Aorta (tissue), 5 donors: ENCODE results near the gene ADAM15. TPM values are rescaled to one million over a fixed set of nuclear protein-coding genes. Genes with fewer than 3 reads are reported as not detected.

Experiments
- ATAC-seq: fragments of 200-7000 bp; cut with Tn5 transposase; one replicate; pipeline ENCODE4 v1.9.1; 2022; ENCODE audit warnings: moderate library complexity; ENCODE audit not compliant: low FRiP score
- DNase-seq, 2 donors: peaks; one replicate each; pipeline ENCODE4 v3.0.0-alpha.2; 2020
- H3K27ac ChIP-seq, 2 donors: one replicate each; pipeline ENCODE4 v1.5.1; 2013; ENCODE audit warnings: low read length in 2 of 2, mild to moderate bottlenecking in 2 of 2, moderate library complexity in 2 of 2, control low read depth in 1 of 2, inconsistent platforms in 1 of 2, low read depth in 1 of 2
- H3K27me3 ChIP-seq, 2 donors: one replicate each; pipeline ENCODE4 v1.6.1; 2013; ENCODE audit warnings: control low read depth in 1 of 2, low read length in 1 of 2, mild to moderate bottlenecking in 1 of 2, moderate library complexity in 1 of 2; ENCODE audit not compliant: insufficient read depth in 2 of 2, control insufficient read depth in 1 of 2
- H3K36me3 ChIP-seq, 2 donors: one replicate each; pipeline ENCODE4 v1.6.1; 2013; ENCODE audit warnings: control low read depth in 1 of 2, low read length in 1 of 2, mild to moderate bottlenecking in 1 of 2; ENCODE audit not compliant: insufficient read depth in 2 of 2, control insufficient read depth in 1 of 2
- H3K4me1 ChIP-seq, 2 donors: one replicate each; pipeline ENCODE4 v1.6.1; 2013; ENCODE audit warnings: low read length in 2 of 2, control low read depth in 1 of 2, mild to moderate bottlenecking in 1 of 2, moderate library complexity in 1 of 2; ENCODE audit not compliant: insufficient read depth in 2 of 2, control insufficient read depth in 1 of 2
- H3K4me3 ChIP-seq, 2 donors: one replicate each; pipeline ENCODE4 v1.5.1; 2013; ENCODE audit warnings: low read length in 2 of 2, control low read depth in 1 of 2, mild to moderate bottlenecking in 1 of 2
- H3K9me3 ChIP-seq: one replicate; pipeline ENCODE4 v1.6.1; 2013; ENCODE audit warnings: mild to moderate bottlenecking, low read length; ENCODE audit not compliant: control insufficient read depth
- WGBS, 2 donors: extraction: QIAGEN DNeasy Blood & Tissue Kit; methylation state at CpG; one replicate each; pipeline ENCODE4 v1.1.7; 2013; 5-methylcytosine and 5-hydroxymethylcytosine counted together
- intact Hi-C, 2 donors: fragments of 100-400 bp; cut with DNase I; formaldehyde crosslinking; loops; one replicate each; pipeline versions ENCODE4 v1.14.2 to v1.15.0; 2022
- polyA plus RNA-seq, 2 donors: library from polyadenylated mRNA; stranded (reverse); fragments of 200-250 nt; gene quantifications; one replicate each; pipeline ENCODE4 v1.2.3, GENCODE V29; 2013
- total RNA-seq, 2 donors: library from RNA; stranded (reverse); fragmentation: NEBNext Ultra II Directional; extraction: Animal tissue kit (Norgen Biotek cat#: 25700); gene quantifications; one replicate each; pipeline ENCODE4 v1.2.1, GENCODE V29; 2021
- donor health status: healthy with polysubstance abuse.
- donor health status: Bipolar disorder and iron deficiency.
- donor health status: DM: no; HTN: no; CAD: no.
- donor health status: DM: no; HTN: no; CAD: no.
- donor health status: DM: yes; HTN: yes; CAD: no.

The ADAM15 gene
- total and polyA plus RNA-seq, 4 donors, result 17.3 to 180 (median 109) TPM

DNA sequence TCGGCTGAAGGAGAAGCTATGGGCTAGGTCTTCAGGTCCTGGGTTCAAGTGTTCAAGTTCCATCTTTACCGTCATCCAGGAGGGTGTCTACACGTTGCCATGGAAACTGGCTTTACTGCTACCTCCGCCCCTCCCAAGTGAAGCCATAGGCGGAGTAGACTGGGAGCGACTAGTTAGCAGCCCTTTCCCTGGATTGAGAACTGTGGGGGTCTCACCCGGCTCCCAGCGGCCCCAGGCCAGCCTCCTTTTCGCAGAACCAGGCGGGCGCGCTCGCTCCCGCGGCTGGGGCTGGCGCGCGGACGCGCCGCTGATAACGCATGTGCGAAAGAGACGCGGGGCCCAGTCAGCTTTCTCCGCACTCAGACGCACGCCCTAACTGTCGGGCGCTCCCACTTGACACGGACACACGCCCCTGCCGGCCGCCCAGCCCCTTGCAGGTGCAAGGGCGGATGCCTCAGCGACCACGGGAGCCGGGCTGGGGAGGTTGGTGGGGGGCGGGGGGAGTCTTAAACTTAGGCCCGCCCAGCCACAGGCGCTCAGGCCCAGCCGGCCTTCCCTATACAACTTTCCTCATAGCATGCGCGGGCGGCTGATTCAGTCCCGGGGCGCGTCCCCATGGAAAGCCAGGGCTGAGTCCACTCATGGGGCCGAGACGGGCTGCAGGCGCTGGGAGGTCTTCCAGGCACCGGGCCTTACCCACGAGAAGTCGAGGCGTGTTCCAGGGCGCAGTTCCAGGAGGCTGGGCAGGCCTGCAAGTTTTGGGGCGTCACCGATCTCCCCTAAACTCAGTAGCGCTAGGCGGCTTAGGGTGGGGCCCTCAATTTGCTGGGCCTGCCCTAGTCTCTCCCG is 19.8 kb downstream of the ADAM15 start:
- DNase-seq, result peak; percentile 84 to 92
- peak; percentile 84 for ATAC-seq
- 2 to 3% methylated on average over 60 to 61 of the region's 61 CpGs for WGBS, 2 donors

GRCh38 chr1:155071701-155072100 is 20.6 kb downstream of the ADAM15 start:
- H3K9me3 ChIP-seq, result no peaks in the 10 kb centered on the region
- no peaks in the 10 kb centered on the region for H3K36me3 ChIP-seq
- H3K4me1 ChIP-seq, result no peaks in the 10 kb centered on the region
- DNase-seq (peak in 1 of 2 donors; percentile 78), ATAC-seq (no peak)
- WGBS, 2 donors, result 71 to 74% methylated on average over 14 of the region's 14 CpGs
- no peaks in the 10 kb centered on the region for H3K27me3 ChIP-seq
- H3K4me3 ChIP-seq, result no peak overlapping the region
- intact Hi-C loops, result no loop called here
- H3K27ac ChIP-seq, result no peak overlapping the region

More for the DNA sequence above, 19.8 kb downstream of the ADAM15 start:
- Histone ChIP-seq H3K4me3 (no peak overlapping the region), H3K27ac (no peak overlapping the region), H3K27me3 (no peaks in the 10 kb centered on the region), H3K9me3 (no peaks in the 10 kb centered on the region), H3K4me1 (no peaks in the 10 kb centered on the region), H3K36me3 (no peaks in the 10 kb centered on the region)
- intact Hi-C loops, result no loop called here

- Histone ChIP-seq H3K4me3 (no peak overlapping the region), H3K9me3 (no peaks in the 10 kb centered on the region), H3K27me3 (no peaks in the 10 kb centered on the region), H3K36me3 (no peaks in the 10 kb centered on the region), H3K4me1 (no peaks in the 10 kb centered on the region), H3K27ac (no peak overlapping the region)
- intact Hi-C loops, result no loop called here
- DNase-seq (peak in 1 of 2 donors; percentile 48), ATAC-seq (no peak)
- WGBS, 2 donors, result 68 to 70% methylated on average over 7 of the region's 7 CpGs
Observed at GRCh38 chr1:155072531-155073289, 21.6 kb downstream of the ADAM15 start.

DNA sequence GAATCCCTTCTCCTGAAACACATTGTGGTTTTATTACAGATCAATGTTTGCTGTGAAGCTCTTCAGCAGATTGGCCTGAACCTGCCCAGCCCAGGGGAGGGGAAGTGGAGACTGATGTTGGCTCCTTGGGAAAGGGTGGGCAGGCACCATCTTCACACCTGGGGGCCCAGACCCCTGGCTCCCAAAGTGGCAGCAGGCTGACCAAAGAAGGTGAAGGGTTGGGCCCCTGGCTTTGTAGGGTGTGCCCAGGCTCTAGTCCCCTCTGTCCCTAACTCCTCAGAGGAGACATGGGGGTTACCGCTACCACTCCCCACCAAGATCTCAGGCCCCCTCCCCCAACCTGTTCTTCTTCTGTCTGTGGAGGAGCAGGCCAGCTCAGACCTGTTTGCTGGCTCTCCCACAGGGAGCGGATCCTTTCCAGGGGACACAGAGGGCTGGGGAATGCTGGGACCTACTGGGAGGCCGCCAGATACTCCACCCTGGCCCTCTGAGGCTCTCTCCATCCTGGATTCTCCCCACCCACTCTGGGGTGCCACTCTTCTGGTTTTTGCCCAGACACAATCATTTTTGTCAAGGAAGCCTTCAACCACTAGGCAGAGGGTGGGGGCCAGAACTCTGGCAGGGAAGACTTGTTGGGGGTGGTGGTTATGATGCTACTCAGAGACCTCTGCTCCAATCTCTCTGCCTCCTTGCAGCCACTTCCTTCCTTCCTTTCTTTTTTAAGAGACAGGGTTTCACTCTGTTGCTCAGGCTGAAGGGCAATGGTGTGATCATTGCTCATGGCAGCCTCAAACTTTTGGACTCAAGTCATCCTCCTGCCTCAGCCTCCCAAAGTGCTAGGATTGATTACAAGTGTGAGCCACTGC is 22.5 kb downstream of the ADAM15 start:
- ATAC-seq, result no peak
- no peaks in the 10 kb centered on the region for H3K9me3 ChIP-seq
- H3K36me3 ChIP-seq, result no peaks in the 10 kb centered on the region
- no peak overlapping the region for H3K27ac ChIP-seq
- no peak overlapping the region for H3K4me3 ChIP-seq
- H3K4me1 ChIP-seq, result no peaks in the 10 kb centered on the region
- WGBS, 2 donors, result 94 to 100% methylated on average over 3 of the region's 3 CpGs
- peak in 1 of 2 donors; percentile 51 for DNase-seq
- H3K27me3 ChIP-seq, result no peaks in the 10 kb centered on the region
- intact Hi-C loops, result no loop called here

GRCh38 chr1:155075535-155075934 is 24.4 kb downstream of the ADAM15 start:
- H3K4me3 ChIP-seq, result no peak overlapping the region
- ATAC-seq (no peak), DNase-seq (peak in 1 of 2 donors; percentile 63)
- intact Hi-C loops, result no loop called here
- H3K27ac ChIP-seq, result no peak overlapping the region
- no peaks in the 10 kb centered on the region for H3K27me3 ChIP-seq
- H3K9me3 ChIP-seq, result no peaks in the 10 kb centered on the region
- no peaks in the 10 kb centered on the region for H3K4me1 ChIP-seq
- WGBS, 2 donors, result 63 to 67% methylated on average over 5 of the region's 5 CpGs
- H3K36me3 ChIP-seq, result no peaks in the 10 kb centered on the region

- intact Hi-C loops, result no loop called here
- 56 to 59% methylated on average over 1 of the region's 1 CpG for WGBS, 2 donors
- H3K36me3 ChIP-seq, result no peaks in the 10 kb centered on the region
- H3K27me3 ChIP-seq, result no peaks in the 10 kb centered on the region
- no peak overlapping the region for H3K4me3 ChIP-seq
- H3K9me3 ChIP-seq, result no peaks in the 10 kb centered on the region
- ATAC-seq, result no peak
- no peak overlapping the region for H3K27ac ChIP-seq
- no peaks in the 10 kb centered on the region for H3K4me1 ChIP-seq
- DNase-seq, result peak in 1 of 2 donors; percentile 4
Observed at GRCh38 chr1:155076371-155076770, 25.3 kb downstream of the ADAM15 start.

GRCh38 chr1:155077346-155077745 is 26.2 kb downstream of the ADAM15 start:
- no peaks in the 10 kb centered on the region for H3K27me3 ChIP-seq
- 87 to 90% methylated on average over 3 of the region's 3 CpGs for WGBS, 2 donors
- H3K9me3 ChIP-seq, result no peaks in the 10 kb centered on the region
- no peak overlapping the region for H3K27ac ChIP-seq
- no peak overlapping the region for H3K4me3 ChIP-seq
- intact Hi-C loops, result no loop called here
- H3K36me3 ChIP-seq, result no peaks in the 10 kb centered on the region
- ATAC-seq, result no peak
- peak in 1 of 2 donors; percentile 41 for DNase-seq
- H3K4me1 ChIP-seq, result no peaks in the 10 kb centered on the region

GRCh38 chr1:155077758-155078445 is 26.8 kb downstream of the ADAM15 start:
- intact Hi-C loops, result no loop called here
- Histone ChIP-seq H3K36me3 (no peaks in the 10 kb centered on the region), H3K27me3 (no peaks in the 10 kb centered on the region), H3K4me3 (no peak overlapping the region), H3K27ac (no peak overlapping the region), H3K9me3 (no peaks in the 10 kb centered on the region), H3K4me1 (no peaks in the 10 kb centered on the region)
- ATAC-seq (no peak), DNase-seq (peak in 1 of 2 donors; percentile 73)
- WGBS, 2 donors, result 37 to 53% methylated on average over 4 of the region's 4 CpGs
